Sigmoid colon (tissue), 4 donors: ENCODE data around the gene SLC23A3.

ENCODE experiments used
- EP300 ChIP-seq, 4 donors: sonication (generic); formaldehyde crosslinking; IDR thresholded peaks; one replicate each; pipeline ENCODE4 v1.6.1; 2017; ENCODE audit warnings: antibody characterized with exemption in 4 of 4
- POLR2A ChIP-seq, 2 donors: fragments of 450-650 bp; IDR thresholded peaks; one replicate each; pipeline ENCODE4 v1.6.1; 2016; ENCODE audit warnings: antibody characterized with exemption in 2 of 2, mild to moderate bottlenecking in 2 of 2, moderate library complexity in 2 of 2

DNA sequence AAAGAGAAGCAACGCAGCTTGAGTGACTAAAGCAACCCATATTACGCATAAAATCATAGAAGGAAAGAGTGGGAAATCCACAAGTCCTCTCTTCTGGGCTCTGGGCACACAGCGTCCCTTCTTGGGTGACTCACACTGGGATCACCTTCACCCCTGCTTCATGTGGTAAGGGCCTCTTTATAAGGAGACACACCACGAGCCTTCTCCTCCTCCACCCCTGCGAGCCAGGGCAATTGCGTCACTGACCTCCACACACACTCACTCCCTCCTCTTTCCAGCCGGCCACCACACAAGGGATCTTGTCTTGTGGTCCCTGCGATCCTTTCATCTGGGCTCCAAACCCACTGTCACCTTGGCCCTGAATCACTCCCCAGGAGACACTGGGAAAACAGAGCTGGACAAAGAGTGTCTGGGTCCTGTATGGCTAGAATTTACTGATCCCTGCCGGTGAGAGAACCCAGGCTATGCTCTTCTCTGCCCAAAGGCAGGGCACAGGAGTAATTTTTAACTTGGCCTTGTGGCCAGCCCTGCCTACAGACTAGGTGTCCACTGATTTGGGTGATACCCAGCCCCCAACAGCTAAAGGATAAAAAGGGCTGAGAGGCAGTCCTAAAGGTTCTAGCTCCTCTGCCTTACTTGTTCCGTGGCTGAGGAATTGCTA is 44.5 kb downstream of the SLC23A3 start:
- no peak for TF ChIP-seq EP300 (IDR thresholded peaks at IDR 0.05)
- no peak for TF ChIP-seq POLR2A (IDR thresholded peaks at IDR 0.05)
